H1 (cell line): ENCODE results near the gene GFRA4. TPM values are rescaled to one million over a fixed set of nuclear protein-coding genes. Genes with fewer than 3 reads are reported as not detected.

Experiments
- POU5F1 ChIP-seq: IDR thresholded peaks from 2 replicates; pipeline ENCODE4 v1.6.1; 2011; ENCODE audit warnings: low read depth, mild to moderate bottlenecking, low read length, moderate library complexity
- ZNF274 ChIP-seq: IDR thresholded peaks from 2 replicates; pipeline ENCODE4 v1.7.0; 2012; ENCODE audit warnings: low read length, borderline replicate concordance; ENCODE audit errors: extremely low read depth
- polyA plus RNA-seq, 7 experiments: library from polyadenylated mRNA; depleted of rRNA in 3 of 7; stranded (reverse) in 5 of 7; unstranded in 2 of 7; fragments of >200 nt in 5 of 7; fragments of 200-250 nt in 2 of 7; gene quantifications; 1 replicate in 5 of 7; 2 replicates in 1 of 7; 4 replicates in 1 of 7; pipeline versions ENCODE4 v1.2.1 to v1.2.3, GENCODE V29; 2011 to 2013; ENCODE audit warnings: missing spikeins in 2 of 7, mixed read lengths in 2 of 7
- total RNA-seq: library from RNA; stranded (reverse); fragmentation: NEBNext Ultra II Directional; extraction: Animal tissue kit (Norgen Biotek cat#: 25700); gene quantifications from 2 replicates; pipeline ENCODE4 v1.2.1, GENCODE V29; 2021

Gene GFRA4
- total and polyA plus RNA-seq, 2 of the 8 experiments (the other 6 are each of a cell fraction or from before 2014, with no cell fraction given), result 0.05 TPM; not detected in 1

DNA sequence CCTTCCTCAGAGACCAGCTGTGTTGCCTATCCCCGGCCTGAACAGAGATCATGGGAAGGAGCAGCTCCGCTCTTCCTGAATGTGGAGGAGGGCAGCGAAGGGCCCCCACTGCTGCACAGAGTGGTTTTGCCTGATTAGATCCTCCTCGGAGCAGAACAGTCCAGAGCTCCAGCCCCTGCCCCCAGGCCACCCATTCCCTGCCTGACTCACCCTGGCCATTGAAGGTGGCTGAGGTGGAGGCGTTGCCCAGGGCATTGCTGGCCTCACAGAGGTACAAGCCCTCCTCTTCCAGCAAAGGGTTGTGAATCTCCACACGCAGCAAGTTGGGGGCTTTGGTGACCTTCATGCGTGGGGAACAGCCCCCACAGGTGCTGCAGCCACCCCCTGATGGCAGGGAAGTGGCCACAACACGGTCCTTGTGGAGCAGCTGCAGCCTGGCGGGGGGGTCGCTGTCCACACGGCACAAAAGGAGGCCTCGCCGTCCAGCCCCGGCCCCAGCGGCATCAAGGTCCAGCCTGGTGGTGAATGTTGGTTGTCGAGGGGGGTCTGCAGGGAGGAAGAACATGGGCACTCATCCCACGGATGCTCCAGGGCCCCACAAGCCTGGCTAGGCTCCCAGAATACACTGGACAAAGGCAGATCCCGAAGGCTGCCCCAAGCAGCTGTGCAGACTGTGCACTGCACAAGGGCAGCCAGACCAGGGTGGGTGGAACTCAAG, 34.5 kb upstream of the GFRA4 start (continued):
- no peak for TF ChIP-seq ZNF274
- no peak for TF ChIP-seq POU5F1
